HEK293 (cell line): ENCODE data around the gene ROBO4.

Source experiments
- CTCF ChIA-PET: fragments of 350-600 bp; formaldehyde crosslinking; extraction: SDS; loops from one replicate; lab custom pipeline; 2021; ENCODE audit warnings: antibody characterized with exemption; lab: Yijun Ruan, JAX
- POLR2A ChIA-PET: fragments of 300-600 bp; formaldehyde crosslinking; extraction: SDS; loops from one replicate; lab custom pipeline; 2020; ENCODE audit warnings: antibody characterized with exemption, inconsistent platforms; lab: Yijun Ruan, JAX
- H3K27ac ChIP-seq: fragments of 200-500 bp; sonication (Bioruptor generic); 2 replicates; pipeline ENCODE4 v1.5.1; 2014; ENCODE audit warnings: low read depth, low read length, control low read depth, inconsistent platforms; ENCODE audit errors: extremely low read depth
- H3K36me3 ChIP-seq, 2 experiments: fragments of 200-500 bp in 1 of 2; sonication (Bioruptor generic) in 1 of 2; 1 replicate in 1 of 2; 2 replicates in 1 of 2; pipeline ENCODE4 v1.5.1; 2014 to 2017; ENCODE audit warnings: inconsistent platforms in 2 of 2, low read length in 2 of 2; ENCODE audit not compliant: control insufficient read depth in 2 of 2, insufficient read depth in 1 of 2
- H3K4me1 ChIP-seq: fragments of 200-500 bp; sonication (Bioruptor generic); 2 replicates; pipeline ENCODE4 v1.5.1; 2014; ENCODE audit warnings: mild to moderate bottlenecking, low read length, inconsistent platforms; ENCODE audit not compliant: control insufficient read depth, insufficient read depth
- H3K4me3 ChIP-seq: 2 replicates; pipeline ENCODE4 v1.5.1; 2011; ENCODE audit warnings: low read depth, mild to moderate bottlenecking, control low read depth, low read length, moderate library complexity
- H3K9me3 ChIP-seq: fragments of 200-500 bp; sonication (Bioruptor generic); 2 replicates; pipeline ENCODE4 v1.5.1; 2014; ENCODE audit warnings: low read depth, low read length, inconsistent platforms; ENCODE audit not compliant: control insufficient read depth, insufficient read depth
- GLIS1 ChIP-seq: fragments of 450-650 bp; formaldehyde crosslinking; IDR thresholded peaks from 2 replicates; pipeline ENCODE4 v1.5.1; 2016; ENCODE audit warnings: missing biosample characterization, missing genetic modification characterization
- HOXC10 ChIP-seq: sonication (generic); formaldehyde crosslinking; IDR thresholded peaks from 2 replicates; pipeline ENCODE4 v1.8.1; 2023; ENCODE audit warnings: mild to moderate bottlenecking, missing genetic modification reagents
- HOXD13 ChIP-seq: sonication (generic); formaldehyde crosslinking; IDR thresholded peaks from 2 replicates; pipeline ENCODE4 v1.8.0; 2022; ENCODE audit warnings: missing genetic modification reagents, borderline replicate concordance
- KLF17 ChIP-seq: fragments of 450-650 bp; formaldehyde crosslinking; IDR thresholded peaks from 2 replicates; pipeline ENCODE4 v1.5.1; 2016; ENCODE audit warnings: missing biosample characterization, missing genetic modification characterization
- KLF8 ChIP-seq: fragments of 450-650 bp; formaldehyde crosslinking; IDR thresholded peaks from 2 replicates; pipeline ENCODE4 v1.5.1; 2016; ENCODE audit warnings: missing biosample characterization, missing genetic modification characterization
- SALL2 ChIP-seq: fragments of 450-650 bp; formaldehyde crosslinking; IDR thresholded peaks from 2 replicates; pipeline ENCODE4 v1.5.0; 2017; ENCODE audit warnings: missing biosample characterization, mild to moderate bottlenecking, missing genetic modification characterization, borderline replicate concordance
- SP2 ChIP-seq: fragments of 450-650 bp; formaldehyde crosslinking; IDR thresholded peaks from 2 replicates; pipeline ENCODE4 v1.5.1; 2016; ENCODE audit warnings: missing biosample characterization, missing genetic modification characterization
- ZBTB48 ChIP-seq: fragments of 450-650 bp; formaldehyde crosslinking; IDR thresholded peaks from 2 replicates; pipeline ENCODE4 v1.5.1; 2016; ENCODE audit warnings: missing biosample characterization, missing genetic modification characterization
- ZFHX2 ChIP-seq: fragments of 450-650 bp; formaldehyde crosslinking; conservative IDR thresholded peaks from 2 replicates; pipeline ENCODE4 v1.5.1; 2016; ENCODE audit warnings: missing biosample characterization, missing genetic modification characterization
- ZFP41 ChIP-seq: fragments of 450-650 bp; formaldehyde crosslinking; IDR thresholded peaks from 2 replicates; pipeline ENCODE4 v1.5.1; 2016; ENCODE audit warnings: missing biosample characterization, missing genetic modification characterization, borderline replicate concordance
- ZIC2 ChIP-seq: fragments of 450-650 bp; formaldehyde crosslinking; IDR thresholded peaks from 2 replicates; pipeline ENCODE4 v1.5.1; 2016; ENCODE audit warnings: missing biosample characterization, missing genetic modification characterization
- ZNF138 ChIP-seq: fragments of 450-650 bp; formaldehyde crosslinking; IDR thresholded peaks from 2 replicates; pipeline ENCODE4 v1.5.1; 2016; ENCODE audit warnings: missing biosample characterization, missing genetic modification characterization, borderline replicate concordance
- ZNF146 ChIP-seq: fragments of 450-650 bp; formaldehyde crosslinking; IDR thresholded peaks from 2 replicates; pipeline ENCODE4 v1.5.1; 2016; ENCODE audit warnings: missing biosample characterization, missing genetic modification characterization
- ZNF239 ChIP-seq: fragments of 450-650 bp; formaldehyde crosslinking; IDR thresholded peaks from 2 replicates; pipeline ENCODE4 v1.5.1; 2016; ENCODE audit warnings: missing biosample characterization, missing genetic modification characterization
- ZNF280C ChIP-seq: fragments of 450-650 bp; formaldehyde crosslinking; IDR thresholded peaks from 2 replicates; pipeline ENCODE4 v1.5.1; 2016; ENCODE audit warnings: missing biosample characterization, missing genetic modification characterization
- ZNF324 ChIP-seq: fragments of 450-650 bp; formaldehyde crosslinking; IDR thresholded peaks from 2 replicates; pipeline ENCODE4 v1.5.1; 2016; ENCODE audit warnings: missing biosample characterization, missing genetic modification characterization
- ZNF423 ChIP-seq: fragments of 450-650 bp; formaldehyde crosslinking; IDR thresholded peaks from 2 replicates; pipeline ENCODE4 v1.5.1; 2016; ENCODE audit warnings: missing biosample characterization, missing genetic modification characterization
- ZNF521 ChIP-seq: fragments of 450-650 bp; formaldehyde crosslinking; IDR thresholded peaks from 2 replicates; pipeline ENCODE4 v1.5.1; 2017; ENCODE audit warnings: missing biosample characterization, mild to moderate bottlenecking, missing genetic modification characterization
- ZNF530 ChIP-seq: fragments of 450-650 bp; formaldehyde crosslinking; IDR thresholded peaks from 2 replicates; pipeline ENCODE4 v1.5.1; 2016; ENCODE audit warnings: low read depth, missing biosample characterization, missing genetic modification characterization
- ZNF548 ChIP-seq: fragments of 450-650 bp; formaldehyde crosslinking; IDR thresholded peaks from 2 replicates; pipeline ENCODE4 v1.5.1; 2016; ENCODE audit warnings: missing biosample characterization, missing genetic modification characterization
- ZNF580 ChIP-seq: fragments of 450-650 bp; formaldehyde crosslinking; IDR thresholded peaks from 2 replicates; pipeline ENCODE4 v1.5.1; 2016; ENCODE audit warnings: missing biosample characterization, missing genetic modification characterization
- ZNF76 ChIP-seq: fragments of 450-650 bp; formaldehyde crosslinking; IDR thresholded peaks from 2 replicates; pipeline ENCODE4; 2016; ENCODE audit warnings: low read depth, missing biosample characterization, missing genetic modification characterization, borderline replicate concordance
- ZNF830 ChIP-seq: fragments of 450-650 bp; IDR thresholded peaks from 2 replicates; pipeline ENCODE4 v1.5.0; 2018; ENCODE audit warnings: missing biosample characterization, missing genetic modification characterization, low read depth, mild to moderate bottlenecking, moderate library complexity
- ZNF837 ChIP-seq: fragments of 450-650 bp; formaldehyde crosslinking; IDR thresholded peaks from 2 replicates; pipeline ENCODE4 v1.5.1; 2016; ENCODE audit warnings: missing biosample characterization, missing genetic modification characterization
- ZSCAN18 ChIP-seq: fragments of 450-650 bp; formaldehyde crosslinking; IDR thresholded peaks from 2 replicates; pipeline ENCODE4 v1.5.1; 2016; ENCODE audit warnings: missing biosample characterization, missing genetic modification characterization
- ZSCAN30 ChIP-seq: fragments of 450-650 bp; IDR thresholded peaks from 2 replicates; pipeline ENCODE4 v1.5.1; 2018; ENCODE audit warnings: missing biosample characterization, mild to moderate bottlenecking, missing genetic modification characterization, moderate library complexity
- ZXDB ChIP-seq: fragments of 450-650 bp; formaldehyde crosslinking; IDR thresholded peaks from 2 replicates; pipeline ENCODE4 v1.5.1; 2016; ENCODE audit warnings: missing biosample characterization, missing genetic modification characterization

ROBO4 gene

GRCh38 chr11:124875943-124876817, 21.5 kb downstream of the ROBO4 start (continued):
- 0 out of 2 replicates have a peak, but pooled peaks have one; percentile 34 for TF ChIP-seq ZNF76 (tag by site-specific recombination)
- peak; percentile 74 for TF ChIP-seq ZIC2
- TF ChIP-seq ZNF280C (tag by site-specific recombination), result no peak
- no peak for TF ChIP-seq HOXD13
- no peak for TF ChIP-seq ZNF580 (tag by site-specific recombination)

- 0 out of 2 replicates have a peak, but pooled peaks have one; percentile 43 for TF ChIP-seq KLF17 (tag by site-specific recombination)
- peak; percentile 69 for TF ChIP-seq GLIS1
- no peak for TF ChIP-seq SP2 (tag by site-specific recombination)
- ChIA-PET CTCF (interaction anchor here (1.0 to 1.7 kb wide), 11 partner anchors 9 to 564 kb away, joined by 3 to 34 read pairs (median 6); partner anchors contain the start of gene ROBO3), POLR2A (interaction anchor here (1.3 to 1.5 kb wide), 6 partner anchors 9 to 84 kb away, joined by 3 to 11 read pairs (median 5); partner anchors contain the start of gene ROBO3)
- Histone ChIP-seq H3K4me3 (no peak overlapping the region), H3K9me3 (no peaks in the 10 kb centered on the region), H3K27ac (no peak overlapping the region), H3K36me3 (no peaks in the 10 kb centered on the region), H3K4me1 (no peaks in the 10 kb centered on the region)
Measured at GRCh38 chr11:124875401-124875800, 22.3 kb downstream of the ROBO4 start.

GRCh38 chr11:124874571-124875255, 23.0 kb downstream of the ROBO4 start:
- Histone ChIP-seq H3K4me3 (no peak overlapping the region), H3K27ac (no peak overlapping the region), H3K36me3 (no peaks in the 10 kb centered on the region), H3K4me1 (no peaks in the 10 kb centered on the region), H3K9me3 (no peaks in the 10 kb centered on the region)
- ChIA-PET CTCF (interaction anchor here (0.7 to 1.3 kb wide), 2 partner anchors 9 to 51 kb away, joined by 4 to 6 read pairs; no protein-coding TSS in a partner anchor), POLR2A (no interaction called here)
- TF ChIP-seq ZSCAN30 (tag by site-specific recombination), result no peak
- no peak for TF ChIP-seq KLF8 (tag by site-specific recombination)
- TF ChIP-seq ZFHX2, result peak; percentile 91
- no peak for TF ChIP-seq ZNF239
- no peak for TF ChIP-seq ZNF138 (tag by site-specific recombination)
- no peak for TF ChIP-seq ZNF837 (tag by site-specific recombination)
- no peak for TF ChIP-seq ZNF580 (tag by site-specific recombination)
- no peak for TF ChIP-seq ZFP41 (tag by site-specific recombination)
- TF ChIP-seq ZNF530 (tag by site-specific recombination), result no peak
- TF ChIP-seq ZNF548 (tag by site-specific recombination), result no peak
- no peak for TF ChIP-seq ZNF830
- TF ChIP-seq ZSCAN18 (tag by site-specific recombination), result no peak
- TF ChIP-seq ZNF521 (tag by site-specific recombination), result no peak
- TF ChIP-seq ZNF146 (tag by site-specific recombination), result no peak
- no peak for TF ChIP-seq ZXDB (tag by site-specific recombination)
- TF ChIP-seq ZIC2, result 0 out of 2 replicates have a peak, but pooled peaks have one; percentile 16
- TF ChIP-seq ZNF324 (tag by site-specific recombination), result no peak
- TF ChIP-seq SALL2, result no peak
- TF ChIP-seq ZNF423 (tag by site-specific recombination), result no peak
- TF ChIP-seq ZBTB48 (tag by site-specific recombination), result no peak
- no peak for TF ChIP-seq HOXC10 (CRISPR knock-in tag)
